ENCODE results near the gene AMPD1. TPM values are rescaled to one million over a fixed set of nuclear protein-coding genes. Genes with fewer than 3 reads are reported as not detected.

AMPD1 gene
- polyA plus RNA-seq, 3 donors = 0.06 TPM; not detected in 2

GRCh38 chr1:114703242-114703641 is 7.9 kb upstream of the AMPD1 start:
- no peak for DNase-seq (ENCODE audit: extremely low read depth in 1 of 11, low read depth in 9 of 11, low spot score in 4 of 11)

DNA sequence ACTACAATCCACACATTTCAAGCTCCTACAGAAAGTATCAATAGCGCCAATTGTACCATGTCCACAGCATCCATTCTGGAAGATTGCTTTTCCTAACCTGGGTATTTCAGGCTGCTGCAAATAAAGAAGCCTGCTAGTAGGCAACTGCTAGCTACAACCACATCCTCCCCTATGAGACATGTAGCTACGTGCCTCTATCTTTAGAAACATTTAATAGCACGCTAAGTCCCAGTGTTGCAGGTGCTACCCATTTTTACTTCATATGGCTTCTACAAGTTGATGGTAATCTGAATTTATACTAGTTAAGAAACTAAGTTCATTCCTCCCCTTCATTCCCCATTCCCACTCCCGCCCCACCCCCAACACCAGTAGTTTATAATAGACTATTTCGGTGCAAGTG is 7.4 kb upstream of the AMPD1 start:
- DNase-seq (ENCODE audit: extremely low read depth in 1 of 11, low read depth in 9 of 11, low spot score in 4 of 11) = no peak

DNA sequence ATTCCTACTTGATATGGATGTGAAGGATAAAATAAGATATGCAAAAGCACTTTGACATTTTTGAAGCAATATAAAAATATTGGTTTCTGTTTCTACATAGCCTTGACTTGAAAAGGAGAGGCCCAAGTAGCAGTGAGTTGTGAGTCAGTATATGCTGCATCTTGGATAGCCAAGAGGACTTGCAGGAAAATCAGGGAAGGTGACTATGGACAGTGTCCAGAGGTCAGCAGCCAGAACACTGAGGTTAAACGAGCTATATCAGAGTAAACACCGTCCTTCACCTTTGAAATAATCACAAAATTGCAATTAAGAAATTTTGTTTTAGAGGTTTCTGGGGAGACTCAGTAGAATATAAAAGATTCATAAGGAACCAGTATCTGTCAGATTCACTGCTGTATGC is 6.6 kb upstream of the AMPD1 start:
- no peak for DNase-seq (ENCODE audit: extremely low read depth in 1 of 11, low read depth in 9 of 11, low spot score in 4 of 11)

GRCh38 chr1:114700036-114700600 is 4.8 kb upstream of the AMPD1 start:
- DNase-seq (ENCODE audit: extremely low read depth in 1 of 11, low read depth in 9 of 11, low spot score in 4 of 11) = no peak

GRCh38 chr1:114696810-114697209 is 1.5 kb upstream of the AMPD1 start:
- no peak for DNase-seq (ENCODE audit: extremely low read depth in 1 of 11, low read depth in 9 of 11, low spot score in 4 of 11)

DNA sequence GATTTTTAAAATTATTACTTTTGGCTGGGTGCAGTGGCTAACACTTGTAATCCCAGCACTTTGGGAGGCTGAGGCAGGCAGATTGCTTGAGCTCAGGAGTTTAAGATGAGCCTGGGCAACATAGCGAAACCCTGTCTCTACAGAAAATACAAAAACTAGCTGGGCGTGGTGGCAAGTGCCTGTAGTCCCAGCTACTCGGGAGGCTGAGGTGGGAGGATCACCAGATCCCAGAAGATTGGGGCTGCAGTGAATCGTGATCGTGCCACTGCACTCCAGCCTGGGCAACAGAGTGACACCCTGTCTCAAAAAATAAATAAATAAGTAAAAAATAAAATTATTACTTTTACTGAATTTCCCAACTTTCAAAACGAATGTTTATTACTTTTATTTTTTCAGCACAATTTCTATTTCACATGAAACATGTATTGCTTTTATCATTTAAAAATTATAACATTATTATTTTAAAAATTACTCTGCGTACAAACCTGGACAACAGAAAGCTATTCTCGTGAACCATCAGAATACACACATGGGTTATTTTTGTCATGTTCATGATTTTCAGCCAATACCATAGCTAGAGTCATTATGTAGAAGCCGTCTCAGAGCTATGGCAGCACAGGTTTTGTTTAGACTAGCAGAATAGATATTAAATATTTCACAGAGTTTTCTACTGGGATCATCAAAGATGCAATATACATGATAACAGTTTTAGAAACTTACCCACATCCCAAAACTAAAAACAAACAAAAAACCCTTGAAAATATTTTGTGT is 621 bp downstream of the AMPD1 start:
- DNase-seq (ENCODE audit: extremely low read depth in 1 of 11, low read depth in 9 of 11, low spot score in 4 of 11) = no peak

DNA sequence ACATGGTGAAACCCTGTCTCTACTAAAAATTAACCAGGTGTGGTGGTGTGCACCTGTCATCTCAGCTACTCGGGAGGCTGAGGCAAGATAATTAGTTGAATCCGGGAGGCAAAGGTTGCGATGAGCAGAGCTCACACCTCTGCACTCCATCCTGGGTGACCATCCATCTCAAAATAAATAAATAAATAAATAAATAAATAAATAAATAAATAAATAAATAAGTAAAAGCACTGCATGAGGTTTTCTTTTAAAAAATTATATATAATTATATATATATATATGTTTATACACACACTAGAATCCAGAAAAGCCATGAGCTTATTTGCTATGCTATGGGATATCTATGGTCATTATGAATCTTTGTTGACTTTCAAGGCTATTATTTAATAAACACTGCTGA is 2.4 kb downstream of the AMPD1 start:
- DNase-seq (ENCODE audit: extremely low read depth in 1 of 11, low read depth in 9 of 11, low spot score in 4 of 11) = no peak

DNA sequence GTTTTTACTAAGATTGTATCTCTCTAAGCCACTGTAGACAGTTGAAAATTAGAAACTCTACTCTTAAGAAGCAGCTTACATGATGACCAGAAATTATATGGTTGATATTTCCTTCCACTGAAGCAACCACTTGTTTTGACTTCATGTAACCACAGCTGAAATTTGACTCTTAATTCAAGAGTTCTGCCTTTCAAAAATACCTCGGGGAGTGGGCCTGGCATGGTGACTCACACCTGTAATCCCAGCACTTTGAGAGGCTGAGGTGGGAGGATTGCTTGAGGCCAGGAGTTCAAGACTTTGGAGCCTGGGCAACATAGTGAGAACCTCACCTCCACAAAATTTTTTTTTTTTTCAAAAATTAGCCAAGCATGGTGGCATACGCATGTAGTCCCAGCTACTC is 4.3 kb downstream of the AMPD1 start:
- DNase-seq (ENCODE audit: extremely low read depth in 1 of 11, low read depth in 9 of 11, low spot score in 4 of 11) = no peak

- DNase-seq (ENCODE audit: extremely low read depth in 1 of 11, low read depth in 9 of 11, low spot score in 4 of 11) = no peak
These were observed 5.2 kb downstream of the AMPD1 start for GRCh38 chr1:114690148-114690547.

DNA sequence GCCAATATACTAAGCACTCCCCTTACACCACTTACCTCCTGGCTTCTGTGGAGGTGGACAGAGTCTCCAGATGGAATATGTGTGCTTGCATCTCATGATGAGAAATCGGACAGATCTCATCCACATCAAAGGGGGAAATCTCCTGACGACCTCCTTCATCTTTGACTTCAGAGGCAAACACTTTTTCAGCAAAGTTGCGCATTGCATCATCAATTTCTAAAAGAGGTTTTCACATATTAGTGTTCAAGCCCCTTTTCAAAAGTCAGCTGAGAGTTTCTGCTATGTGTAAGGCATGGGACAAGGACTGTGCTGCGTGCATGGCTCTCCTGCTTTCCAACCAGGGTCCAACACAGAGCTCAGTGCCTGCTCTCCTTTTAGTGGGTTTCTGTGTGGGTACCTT is 6.8 kb downstream of the AMPD1 start:
- no peak for DNase-seq (ENCODE audit: extremely low read depth in 1 of 11, low read depth in 9 of 11, low spot score in 4 of 11)

DNA sequence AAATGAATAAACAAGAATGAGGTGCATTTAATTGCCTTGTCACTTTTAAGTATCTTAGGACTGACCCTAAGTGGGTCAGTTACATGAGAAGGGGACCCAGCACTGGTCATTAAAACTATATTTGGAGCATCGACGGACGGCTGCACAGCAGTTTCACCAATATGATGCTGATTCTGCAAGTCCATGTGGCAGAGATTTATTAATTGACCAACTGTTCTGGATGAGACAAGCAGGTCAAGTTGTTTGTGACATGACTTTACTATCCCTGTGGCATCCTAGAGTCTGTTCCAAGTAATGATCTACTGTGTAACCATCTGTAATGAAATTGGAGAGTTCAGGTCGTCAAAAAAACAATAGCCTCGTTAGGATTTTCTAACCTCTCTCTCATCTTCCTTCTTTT is 9.5 kb downstream of the AMPD1 start:
- DNase-seq (ENCODE audit: extremely low read depth in 1 of 11, low read depth in 9 of 11, low spot score in 4 of 11) = no peak

- DNase-seq (ENCODE audit: extremely low read depth in 1 of 11, low read depth in 9 of 11, low spot score in 4 of 11) = no peak
These were observed 17.7 kb downstream of the AMPD1 start for GRCh38 chr1:114677691-114678090.

DNA sequence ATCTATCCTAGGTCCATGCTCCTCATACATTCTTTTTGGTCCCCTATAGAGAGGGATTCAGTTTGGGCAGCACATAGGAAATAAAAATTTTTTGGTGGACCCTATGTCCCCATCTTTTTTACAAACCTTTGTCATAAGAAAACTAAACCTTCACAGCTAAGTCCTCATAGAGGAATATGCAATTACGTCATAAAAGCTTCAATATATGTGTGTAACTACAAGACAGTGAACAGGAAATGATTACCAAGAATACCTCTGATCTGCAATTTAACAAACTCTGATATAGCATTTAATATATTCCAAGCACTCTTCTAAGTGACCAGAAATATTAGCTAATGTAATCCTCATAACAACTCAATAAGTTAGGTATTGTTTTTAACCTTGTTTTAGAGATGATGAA is 19.2 kb downstream of the AMPD1 start:
- no peak for DNase-seq (ENCODE audit: extremely low read depth in 1 of 11, low read depth in 9 of 11, low spot score in 4 of 11)

- no peak for DNase-seq (ENCODE audit: extremely low read depth in 1 of 11, low read depth in 9 of 11, low spot score in 4 of 11)
These were observed 23.4 kb downstream of the AMPD1 start for GRCh38 chr1:114671939-114672275.

GRCh38 chr1:114671011-114671938 is 24.1 kb downstream of the AMPD1 start:
- no peak for DNase-seq (ENCODE audit: extremely low read depth in 1 of 11, low read depth in 9 of 11, low spot score in 4 of 11)

DNA sequence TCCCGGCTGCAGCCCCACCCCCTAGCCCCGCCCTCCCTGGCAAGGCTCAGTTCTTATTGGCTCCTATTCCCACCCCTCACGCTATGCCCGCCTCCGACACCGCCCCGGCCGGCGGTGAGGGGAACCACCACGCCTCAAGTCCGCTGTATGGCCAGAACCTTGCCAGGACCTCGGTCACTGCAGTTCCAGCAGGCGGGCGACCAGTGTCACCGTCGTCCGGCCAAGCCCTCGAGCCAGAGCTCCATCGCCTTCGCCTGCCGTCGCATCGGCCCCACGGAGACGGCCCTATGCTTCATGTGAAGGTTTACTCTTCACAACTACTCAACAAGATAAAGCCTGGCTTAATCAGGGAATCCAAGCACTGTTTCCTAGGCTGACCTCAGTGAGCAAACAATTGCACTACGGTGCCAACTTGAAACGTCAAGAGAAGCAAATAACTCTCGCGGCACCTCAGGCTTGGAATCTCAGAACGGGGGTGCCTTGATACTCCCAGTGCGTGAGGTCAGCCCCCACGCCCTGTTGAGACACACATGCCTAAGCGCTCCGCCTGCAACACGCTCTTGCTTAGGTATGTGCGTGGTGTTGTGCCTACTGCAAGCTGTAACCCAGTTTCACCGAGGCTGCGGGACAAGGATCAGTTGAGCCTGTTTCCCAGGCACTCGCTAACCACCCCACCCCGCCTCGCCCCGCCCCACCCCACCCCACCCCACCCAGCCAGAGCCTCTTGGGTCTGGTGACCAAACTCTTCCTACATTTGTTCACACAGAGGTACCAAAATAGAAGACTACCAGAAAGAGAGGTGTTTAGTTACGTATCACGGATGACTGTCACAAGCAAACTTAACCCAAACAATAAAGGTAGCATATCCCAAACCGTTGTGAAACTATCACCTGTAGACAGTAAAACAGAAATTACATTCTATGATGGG is 25.0 kb downstream of the AMPD1 start:
- DNase-seq (ENCODE audit: extremely low read depth in 1 of 11, low read depth in 9 of 11, low spot score in 4 of 11) = peak; percentile 75 to 88 (median 83)

GRCh38 chr1:114669562-114670082 is 25.7 kb downstream of the AMPD1 start, which contains the start of gene DENND2C:
DENND2C (minus strand) TSS chr1:114670049; CDS start chr1:114625984, 44,065 bp downstream.
- DNase-seq (ENCODE audit: extremely low read depth in 1 of 11, low read depth in 9 of 11, low spot score in 4 of 11) = peak in 2 of 11 donors; percentile 2 to 23

DNA sequence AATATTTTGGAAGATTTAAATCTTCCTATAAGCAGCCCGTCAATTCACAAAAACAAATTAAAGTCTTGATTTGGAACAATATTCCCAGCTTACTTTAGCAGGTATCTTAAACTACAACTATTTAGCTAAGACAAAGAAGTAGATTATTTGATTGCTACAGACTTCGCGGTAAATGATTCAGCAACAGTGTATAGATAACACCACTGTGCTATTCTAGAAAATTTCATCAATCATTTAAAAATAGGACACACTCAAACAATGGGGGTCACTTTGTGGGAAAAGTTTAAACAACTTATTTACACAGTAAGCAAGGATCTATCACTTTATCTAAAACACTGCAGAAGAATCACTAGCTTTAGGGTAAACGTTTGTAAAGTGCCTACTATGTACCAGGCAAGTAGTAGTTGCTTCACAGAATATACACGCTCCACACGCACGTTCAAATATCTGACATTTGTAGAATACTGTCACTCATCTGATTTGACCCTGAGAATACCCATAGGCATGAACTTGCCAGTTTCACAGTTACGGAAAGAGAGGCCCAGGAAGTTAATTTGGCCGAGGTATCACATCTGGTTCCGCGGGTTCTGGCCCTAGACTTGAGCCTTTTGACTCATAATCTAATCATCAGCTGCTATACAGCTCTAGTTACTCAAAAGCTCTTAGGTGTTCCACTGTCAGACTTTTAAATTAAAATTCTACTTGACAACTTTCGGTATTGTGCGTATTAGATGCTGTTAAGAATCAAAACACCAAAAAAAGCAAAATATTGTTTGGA is 26.4 kb downstream of the AMPD1 start:
- DNase-seq (ENCODE audit: extremely low read depth in 1 of 11, low read depth in 9 of 11, low spot score in 4 of 11) = no peak

Data from renal cortex interstitium (tissue), 11 donors.